Smooth muscle cell (in vitro differentiated cells): ENCODE results near the gene MPC1. TPM values are rescaled to one million over a fixed set of nuclear protein-coding genes. Genes with fewer than 3 reads are reported as not detected.

Experiments
- DNase-seq: peaks from one replicate; lab custom pipeline; 2025; ENCODE audit not compliant: unreplicated experiment; lab: John Stamatoyannopoulos, UW
- H2AFZ ChIP-seq: fragments of 200-600 bp; sonication (generic); 2 replicates; pipeline ENCODE4 v1.6.0; 2016; ENCODE audit warnings: antibody characterized with exemption, low read depth, mild to moderate bottlenecking
- H3F3A ChIP-seq: fragments of 200-600 bp; sonication (generic); 2 replicates; pipeline ENCODE4 v1.6.0; 2017; ENCODE audit warnings: antibody characterized with exemption, low read depth
- H3K27ac ChIP-seq: fragments of 200-600 bp; sonication (generic); 2 replicates; pipeline ENCODE4 v1.5.1; 2016; ENCODE audit warnings: low read depth, mild to moderate bottlenecking
- H3K27me3 ChIP-seq: fragments of 200-600 bp; sonication (generic); 2 replicates; pipeline ENCODE4 v1.6.1; 2016; ENCODE audit warnings: low read depth, mild to moderate bottlenecking
- H3K36me3 ChIP-seq: fragments of 200-600 bp; sonication (generic); 2 replicates; pipeline ENCODE4 v1.5.1; 2016; ENCODE audit warnings: low read depth
- H3K4me1 ChIP-seq: fragments of 200-600 bp; sonication (generic); 2 replicates; pipeline ENCODE4 v1.5.1; 2016; ENCODE audit warnings: low read depth
- H3K4me2 ChIP-seq: fragments of 200-600 bp; sonication (generic); 2 replicates; pipeline ENCODE4 v1.6.0; 2016; ENCODE audit warnings: mild to moderate bottlenecking
- H3K4me3 ChIP-seq: fragments of 200-600 bp; sonication (generic); 2 replicates; pipeline ENCODE4 v1.5.1; 2016; ENCODE audit warnings: mild to moderate bottlenecking
- H3K79me2 ChIP-seq: fragments of 200-600 bp; sonication (generic); 2 replicates; pipeline ENCODE4 v1.6.0; 2016; ENCODE audit warnings: low read depth, mild to moderate bottlenecking
- H3K9ac ChIP-seq: fragments of 200-600 bp; sonication (generic); 2 replicates; pipeline ENCODE4 v1.6.0; 2016; ENCODE audit warnings: low read depth
- H3K9me3 ChIP-seq: fragments of 200-600 bp; sonication (generic); replicated peaks from 2 replicates; pipeline ENCODE4 v1.5.1; 2016; ENCODE audit warnings: low read depth
- H4K20me1 ChIP-seq: fragments of 200-600 bp; sonication (generic); 2 replicates; pipeline ENCODE4 v1.6.0; 2016; ENCODE audit warnings: low read depth
- WGBS: methylation state at CpG from one replicate; pipeline ENCODE4 v1.1.7; 2016; ENCODE audit warnings: low lambda C conversion rate; 5-methylcytosine and 5-hydroxymethylcytosine counted together
- polyA plus RNA-seq: library from polyadenylated mRNA; unstranded; fragments of >200 nt; fragmentation: Nextera tagmentation; extraction: Ambion mirVana; gene quantifications from 2 replicates; pipeline ENCODE4 v1.2.1, GENCODE V29; 2016
- total RNA-seq: library from RNA; depleted of rRNA; stranded (reverse); fragments of >200 nt; gene quantifications from 2 replicates; pipeline ENCODE4 v1.2.3, GENCODE V29; 2014
- TF ChIP-seq, protein P1 (sequence below): fragments of 200-600 bp; sonication (generic); IDR thresholded peaks from 2 replicates; pipeline ENCODE4 v1.5.1; 2017; ENCODE audit warnings: borderline replicate concordance, mild to moderate bottlenecking, antibody characterized with exemption; ENCODE audit not compliant: insufficient read depth, poor library complexity, severe bottlenecking

MPC1 gene
- total and polyA plus RNA-seq, 2 experiments from 2014 or later, result 49.0 to 57.4 TPM

DNA sequence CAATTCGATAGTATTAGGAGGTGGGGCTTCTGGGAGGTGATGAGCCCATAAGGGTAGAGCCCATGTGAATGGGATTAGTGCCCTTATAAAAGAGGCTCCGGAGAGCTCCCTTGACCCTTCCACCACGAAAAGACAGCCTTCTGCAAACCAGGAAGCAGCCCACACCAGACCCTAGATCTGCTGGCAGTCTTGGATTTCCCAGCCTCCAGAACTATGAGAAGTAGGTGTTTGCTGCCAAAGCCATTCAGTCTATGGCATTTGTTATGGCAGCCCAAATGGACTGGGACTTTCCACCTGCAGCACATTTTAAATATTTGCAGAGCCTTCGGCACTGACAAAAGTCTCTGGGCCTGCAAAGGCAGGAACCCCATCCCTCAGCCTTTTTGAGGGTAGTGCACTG lies 28.6 kb downstream of the MPC1 start:
- WGBS, result 89% methylated on average over 4 of the region's 4 CpGs
- Histone ChIP-seq H4K20me1 (no peaks in the 10 kb centered on the region), H3K27ac (no peak overlapping the region), H3K36me3 (no peaks in the 10 kb centered on the region), H3F3A (no peaks in the 10 kb centered on the region), H3K79me2 (no peaks in the 10 kb centered on the region), H3K27me3 (no peaks in the 10 kb centered on the region), H3K4me1 (no peaks in the 10 kb centered on the region), H3K9ac (no peak overlapping the region), H3K9me3 (no peaks in the 10 kb centered on the region), H3K4me3 (no peak overlapping the region), H2AFZ (no peak overlapping the region), H3K4me2 (no peak overlapping the region)
- no peak for DNase-seq
- TF ChIP-seq, protein P1, sequence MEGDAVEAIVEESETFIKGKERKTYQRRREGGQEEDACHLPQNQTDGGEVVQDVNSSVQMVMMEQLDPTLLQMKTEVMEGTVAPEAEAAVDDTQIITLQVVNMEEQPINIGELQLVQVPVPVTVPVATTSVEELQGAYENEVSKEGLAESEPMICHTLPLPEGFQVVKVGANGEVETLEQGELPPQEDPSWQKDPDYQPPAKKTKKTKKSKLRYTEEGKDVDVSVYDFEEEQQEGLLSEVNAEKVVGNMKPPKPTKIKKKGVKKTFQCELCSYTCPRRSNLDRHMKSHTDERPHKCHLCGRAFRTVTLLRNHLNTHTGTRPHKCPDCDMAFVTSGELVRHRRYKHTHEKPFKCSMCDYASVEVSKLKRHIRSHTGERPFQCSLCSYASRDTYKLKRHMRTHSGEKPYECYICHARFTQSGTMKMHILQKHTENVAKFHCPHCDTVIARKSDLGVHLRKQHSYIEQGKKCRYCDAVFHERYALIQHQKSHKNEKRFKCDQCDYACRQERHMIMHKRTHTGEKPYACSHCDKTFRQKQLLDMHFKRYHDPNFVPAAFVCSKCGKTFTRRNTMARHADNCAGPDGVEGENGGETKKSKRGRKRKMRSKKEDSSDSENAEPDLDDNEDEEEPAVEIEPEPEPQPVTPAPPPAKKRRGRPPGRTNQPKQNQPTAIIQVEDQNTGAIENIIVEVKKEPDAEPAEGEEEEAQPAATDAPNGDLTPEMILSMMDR, result no peak

- H3K9ac ChIP-seq, result no peak overlapping the region
- no peaks in the 10 kb centered on the region for H3F3A ChIP-seq
- no peak overlapping the region for H3K4me3 ChIP-seq
- no peak for DNase-seq
- H2AFZ ChIP-seq, result no peak overlapping the region
- H3K79me2 ChIP-seq, result no peaks in the 10 kb centered on the region
- no peaks in the 10 kb centered on the region for H3K9me3 ChIP-seq
- H4K20me1 ChIP-seq, result no peaks in the 10 kb centered on the region
- no peak overlapping the region for H3K27ac ChIP-seq
- no peaks in the 10 kb centered on the region for H3K27me3 ChIP-seq
- H3K4me2 ChIP-seq, result no peak overlapping the region
- no peaks in the 10 kb centered on the region for H3K36me3 ChIP-seq
- TF ChIP-seq, protein P1, result no peak
- WGBS, result 97% methylated on average over 1 of the region's 1 CpG
- H3K4me1 ChIP-seq, result no peaks in the 10 kb centered on the region
Measured at GRCh38 chr6:166353507-166353906, 29.2 kb downstream of the MPC1 start.

DNA sequence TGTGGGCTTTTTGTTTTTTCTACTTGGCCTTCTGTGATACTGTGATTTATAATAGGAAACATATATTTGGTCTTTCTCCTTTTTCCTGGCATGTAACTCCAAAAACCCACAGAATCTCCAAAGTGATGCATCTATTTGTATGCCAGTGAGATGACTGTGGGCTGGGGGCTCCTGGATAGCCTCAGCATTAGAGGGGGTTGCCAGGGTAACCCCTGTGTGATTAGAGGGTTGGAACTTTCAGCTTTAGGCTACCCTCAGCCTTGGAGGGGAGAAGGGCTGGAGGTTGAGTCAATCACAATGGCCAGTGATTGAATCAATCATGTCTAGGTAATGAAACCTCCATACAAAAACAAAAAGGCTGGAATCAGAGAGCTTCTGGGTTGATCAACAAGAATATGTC lies 29.8 kb downstream of the MPC1 start:
- DNase-seq, result no peak
- H3K4me3 ChIP-seq, result no peak overlapping the region
- H3K27ac ChIP-seq, result no peak overlapping the region
- H2AFZ ChIP-seq, result no peak overlapping the region
- TF ChIP-seq, protein P1, result no peak
- no peaks in the 10 kb centered on the region for H3F3A ChIP-seq
- no peaks in the 10 kb centered on the region for H3K27me3 ChIP-seq
- no peaks in the 10 kb centered on the region for H3K9me3 ChIP-seq
- H3K79me2 ChIP-seq, result no peaks in the 10 kb centered on the region
- no peaks in the 10 kb centered on the region for H3K4me1 ChIP-seq
- H3K36me3 ChIP-seq, result no peaks in the 10 kb centered on the region
- no peaks in the 10 kb centered on the region for H4K20me1 ChIP-seq
- no peak overlapping the region for H3K9ac ChIP-seq
- H3K4me2 ChIP-seq, result no peak overlapping the region

DNA sequence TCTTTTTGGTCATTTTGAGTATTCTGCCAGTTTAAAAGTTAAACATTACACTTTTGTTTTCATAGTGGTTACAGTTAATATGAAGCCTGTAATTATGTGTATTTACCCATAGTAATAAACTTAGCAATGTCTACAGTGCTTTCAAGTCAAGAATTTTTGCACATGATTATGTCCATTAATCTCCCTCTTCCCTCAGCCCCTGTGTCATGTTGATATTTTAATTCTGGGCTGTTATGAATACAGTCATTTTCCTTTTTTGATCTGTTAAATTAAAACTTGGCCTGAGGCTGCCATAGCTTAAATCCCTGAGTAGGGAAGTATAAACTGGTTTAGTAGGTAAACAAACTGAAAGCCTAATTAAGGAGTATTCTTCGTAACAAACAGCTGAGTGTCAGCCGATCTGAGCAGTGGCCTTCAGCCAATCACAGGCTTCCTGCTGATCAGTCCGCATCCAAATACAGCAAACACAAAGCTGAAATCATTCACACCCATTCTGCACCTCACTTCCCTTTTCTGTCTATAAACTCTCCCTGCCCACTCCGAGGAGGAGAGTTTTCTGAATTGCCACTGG lies 30.9 kb downstream of the MPC1 start:
- Histone ChIP-seq H3K79me2 (no peaks in the 10 kb centered on the region), H3K9me3 (no peaks in the 10 kb centered on the region), H3K4me3 (peak overlapping the region; percentile 0), H3K4me1 (no peaks in the 10 kb centered on the region), H4K20me1 (no peaks in the 10 kb centered on the region), H2AFZ (peak overlapping the region; percentile 68), H3K36me3 (no peaks in the 10 kb centered on the region), H3K27ac (no peak overlapping the region), H3K9ac (no peak overlapping the region), H3F3A (no peaks in the 10 kb centered on the region), H3K27me3 (no peaks in the 10 kb centered on the region), H3K4me2 (peak overlapping the region; percentile 6)
- TF ChIP-seq, protein P1, result no peak
- WGBS, result 46% methylated on average over 4 of the region's 4 CpGs
- DNase-seq, result no peak
